Endodermal cell (in vitro differentiated cells): ENCODE results near the gene OPN3. TPM values are rescaled to one million over a fixed set of nuclear protein-coding genes. Genes with fewer than 3 reads are reported as not detected.

ENCODE experiments used
- DNase-seq: peaks from one replicate; pipeline ENCODE4 v3.0.0-alpha.2; 2017
- H3K27ac ChIP-seq: 2 replicates; pipeline ENCODE4 v1.5.1; 2013; ENCODE audit warnings: mild to moderate bottlenecking, low read depth, low read length, moderate library complexity
- H3K27me3 ChIP-seq: 2 replicates; pipeline ENCODE4 v1.6.1; 2013; ENCODE audit warnings: mild to moderate bottlenecking, low read length, moderate library complexity; ENCODE audit not compliant: insufficient read depth, control insufficient read depth, poor library complexity, severe bottlenecking
- H3K36me3 ChIP-seq: 2 replicates; pipeline ENCODE4 v1.7.0; 2013; ENCODE audit warnings: mild to moderate bottlenecking, low read length, moderate library complexity; ENCODE audit not compliant: control insufficient read depth, insufficient read depth
- H3K4me1 ChIP-seq: one replicate; pipeline ENCODE4 v1.7.0; 2013; ENCODE audit warnings: low read length; ENCODE audit not compliant: control insufficient read depth, insufficient read depth
- H3K4me3 ChIP-seq: 2 replicates; pipeline ENCODE4 v1.5.1; 2013; ENCODE audit warnings: mild to moderate bottlenecking, low read length, moderate library complexity
- H3K9ac ChIP-seq: 2 replicates; pipeline ENCODE4 v1.6.1; 2013; ENCODE audit warnings: mild to moderate bottlenecking, low read length, moderate library complexity; ENCODE audit not compliant: poor library complexity, severe bottlenecking; ENCODE audit errors: extremely low read depth
- H3K9me3 ChIP-seq: 2 replicates; pipeline ENCODE4 v1.6.1; 2013; ENCODE audit warnings: mild to moderate bottlenecking, low read length, moderate library complexity; ENCODE audit not compliant: control insufficient read depth
- H3K27ac Mint-ChIP-seq: 2 replicates; pipeline ENCODE4 v1.8.0; 2020; ENCODE audit warnings: mixed read lengths
- H3K27me3 Mint-ChIP-seq: 2 replicates; pipeline ENCODE4 v1.8.0; 2021; ENCODE audit warnings: mild to moderate bottlenecking, mixed read lengths; ENCODE audit not compliant: insufficient read depth
- H3K36me3 Mint-ChIP-seq: 2 replicates; pipeline ENCODE4 v1.8.0; 2020; ENCODE audit warnings: low read depth, mixed read lengths
- H3K4me1 Mint-ChIP-seq: 2 replicates; pipeline ENCODE4 v1.8.0; 2020; ENCODE audit warnings: mixed read lengths
- H3K4me3 Mint-ChIP-seq: 2 replicates; pipeline ENCODE4 v1.8.0; 2020; ENCODE audit warnings: mild to moderate bottlenecking, moderate library complexity, mixed read lengths
- H3K9me3 Mint-ChIP-seq: 2 replicates; pipeline ENCODE4 v1.8.0; 2020; ENCODE audit warnings: mild to moderate bottlenecking, mixed read lengths
- WGBS, 2 experiments: methylation state at CpG; one replicate each; pipeline versions ENCODE4 v1.1.5 to v1.1.7; 2013; ENCODE audit warnings: missing lambda C conversion rate in 2 of 2, mixed read lengths in 1 of 2; ENCODE audit not compliant: insufficient coverage in 1 of 2, insufficient read length in 1 of 2; 5-methylcytosine and 5-hydroxymethylcytosine counted together
- total RNA-seq, 2 donors: library from RNA; stranded (reverse); fragmentation: NEBNext Ultra II Directional in 1 of 2; extraction: Animal tissue kit (Norgen Biotek cat#: 25700) in 1 of 2; gene quantifications; 2 replicates in 1 of 2; 3 replicates in 1 of 2; pipeline ENCODE4 v1.2.1, GENCODE V29; 2021
- TF ChIP-seq, protein P1 (sequence below): fragments of 200-600 bp; sonication (generic); conservative IDR thresholded peaks from 2 replicates; pipeline ENCODE4 v1.5.0; 2021; ENCODE audit warnings: antibody characterized with exemption, mild to moderate bottlenecking

The OPN3 gene
- total RNA-seq, 2 donors from 2014 or later = 9.0 to 22.5 TPM

DNA sequence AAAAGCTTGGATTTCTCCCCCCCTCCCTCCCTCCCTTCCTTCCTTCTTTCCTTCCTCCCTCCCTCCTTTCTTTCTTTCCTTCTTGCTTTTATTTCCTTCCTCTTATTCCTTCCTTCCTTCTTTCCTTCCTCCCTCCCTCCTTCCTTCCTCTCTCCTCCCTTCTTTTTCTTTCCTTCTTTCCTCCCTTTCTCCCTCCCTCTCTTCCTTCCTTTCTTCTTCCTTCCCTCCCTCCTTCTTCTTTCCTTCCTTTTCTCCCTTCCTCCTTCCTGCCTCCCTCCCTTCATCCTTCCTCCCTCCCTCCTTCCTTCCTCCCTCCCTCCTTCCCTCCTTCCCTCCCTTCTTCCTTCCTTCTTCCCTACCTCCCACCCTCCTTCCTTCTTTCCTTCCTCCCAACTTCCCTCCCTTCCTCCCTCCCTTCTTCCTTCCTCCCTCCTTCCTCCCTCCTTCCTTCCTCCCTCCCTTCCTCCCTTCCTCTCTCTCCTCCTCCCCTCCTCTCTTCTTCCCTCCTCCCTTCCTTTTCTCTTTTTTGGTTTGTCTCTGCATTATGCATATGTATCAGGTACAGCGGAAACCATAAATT, 34.7 kb upstream of the OPN3 start:
- Histone ChIP-seq H3K9me3 (no peaks in the 10 kb centered on the region), H3K9ac (no peak overlapping the region), H3K36me3 (no peaks in the 10 kb centered on the region), H3K4me1 (no peaks in the 10 kb centered on the region), H3K4me3 (no peak overlapping the region), H3K27ac (no peak overlapping the region), H3K27me3 (peaks cover 94% of the 10 kb centered on the region)
- Mint-ChIP-seq H3K36me3 (no peaks in the 10 kb centered on the region), H3K4me1 (no peaks in the 10 kb centered on the region), H3K27ac (no peak overlapping the region), H3K27me3 (peaks cover 64% of the 10 kb centered on the region), H3K4me3 (no peak overlapping the region), H3K9me3 (no peaks in the 10 kb centered on the region)
- DNase-seq = no peak
- no CpG with 5 or more reads among the region's 1 CpG for WGBS, 2 experiments
- TF ChIP-seq, protein P1, sequence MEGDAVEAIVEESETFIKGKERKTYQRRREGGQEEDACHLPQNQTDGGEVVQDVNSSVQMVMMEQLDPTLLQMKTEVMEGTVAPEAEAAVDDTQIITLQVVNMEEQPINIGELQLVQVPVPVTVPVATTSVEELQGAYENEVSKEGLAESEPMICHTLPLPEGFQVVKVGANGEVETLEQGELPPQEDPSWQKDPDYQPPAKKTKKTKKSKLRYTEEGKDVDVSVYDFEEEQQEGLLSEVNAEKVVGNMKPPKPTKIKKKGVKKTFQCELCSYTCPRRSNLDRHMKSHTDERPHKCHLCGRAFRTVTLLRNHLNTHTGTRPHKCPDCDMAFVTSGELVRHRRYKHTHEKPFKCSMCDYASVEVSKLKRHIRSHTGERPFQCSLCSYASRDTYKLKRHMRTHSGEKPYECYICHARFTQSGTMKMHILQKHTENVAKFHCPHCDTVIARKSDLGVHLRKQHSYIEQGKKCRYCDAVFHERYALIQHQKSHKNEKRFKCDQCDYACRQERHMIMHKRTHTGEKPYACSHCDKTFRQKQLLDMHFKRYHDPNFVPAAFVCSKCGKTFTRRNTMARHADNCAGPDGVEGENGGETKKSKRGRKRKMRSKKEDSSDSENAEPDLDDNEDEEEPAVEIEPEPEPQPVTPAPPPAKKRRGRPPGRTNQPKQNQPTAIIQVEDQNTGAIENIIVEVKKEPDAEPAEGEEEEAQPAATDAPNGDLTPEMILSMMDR = no peak

DNA sequence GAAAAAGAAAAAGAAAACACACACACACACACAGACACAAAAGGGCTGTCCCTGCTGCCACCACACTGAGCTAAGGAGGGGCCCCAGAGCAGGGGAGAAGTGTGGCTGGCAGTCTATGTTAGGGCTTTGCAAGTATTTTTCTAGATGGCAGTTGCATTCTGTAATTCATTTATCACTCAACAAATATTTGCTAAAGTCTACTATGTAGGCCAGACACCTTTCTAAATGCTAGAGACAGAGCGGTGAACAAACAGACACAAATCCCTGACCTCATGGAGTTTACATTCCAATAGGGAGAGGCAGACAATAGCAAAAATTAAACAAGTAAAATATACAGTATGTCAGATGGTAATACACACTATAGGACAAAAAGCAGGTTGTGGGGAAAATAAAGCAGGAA, 32.1 kb upstream of the OPN3 start:
- Histone ChIP-seq H3K4me3 (no peak overlapping the region), H3K36me3 (no peaks in the 10 kb centered on the region), H3K4me1 (no peaks in the 10 kb centered on the region), H3K9me3 (no peaks in the 10 kb centered on the region), H3K27ac (no peak overlapping the region), H3K9ac (no peak overlapping the region), H3K27me3 (peaks cover 94% of the 10 kb centered on the region)
- H3K36me3 Mint-ChIP-seq = no peaks in the 10 kb centered on the region
- 100% methylated on average over 1 of the region's 1 CpG; no CpG with 5 or more reads in 1 of the 2 experiments for WGBS, 2 experiments
- DNase-seq = no peak
- H3K4me1 Mint-ChIP-seq = no peaks in the 10 kb centered on the region
- H3K4me3 Mint-ChIP-seq = no peak overlapping the region
- peaks cover 74% of the 10 kb centered on the region for H3K27me3 Mint-ChIP-seq
- H3K9me3 Mint-ChIP-seq = peaks cover 5% of the 10 kb centered on the region
- no peak overlapping the region for H3K27ac Mint-ChIP-seq
- TF ChIP-seq, protein P1 = no peak

DNA sequence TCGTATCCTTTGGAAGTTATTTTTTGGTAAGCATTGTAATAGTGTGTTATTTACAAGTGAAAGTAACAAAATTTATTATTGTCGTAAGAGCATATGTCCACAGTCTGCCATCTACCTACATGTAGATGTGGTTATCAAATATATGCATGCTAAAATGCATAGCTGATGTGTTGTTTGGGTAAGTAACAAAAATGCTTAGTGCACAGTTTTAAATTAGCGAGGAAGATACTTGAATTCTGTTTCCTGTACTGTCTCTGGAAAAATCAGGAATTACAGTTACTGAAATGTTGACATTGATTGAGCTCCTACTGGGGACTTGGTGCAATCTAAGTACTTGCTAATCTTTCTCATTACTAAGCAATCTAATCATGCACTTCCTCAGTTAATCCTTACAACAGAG, 26.2 kb upstream of the OPN3 start:
- Histone ChIP-seq H3K9me3 (no peaks in the 10 kb centered on the region), H3K4me3 (no peak overlapping the region), H3K36me3 (no peaks in the 10 kb centered on the region), H3K27me3 (peaks cover 93% of the 10 kb centered on the region), H3K27ac (no peak overlapping the region), H3K4me1 (no peaks in the 10 kb centered on the region), H3K9ac (no peak overlapping the region)
- no peak overlapping the region for H3K27ac Mint-ChIP-seq
- H3K9me3 Mint-ChIP-seq = peaks cover 5% of the 10 kb centered on the region
- DNase-seq = no peak
- peaks cover 4% of the 10 kb centered on the region for H3K4me1 Mint-ChIP-seq
- H3K36me3 Mint-ChIP-seq = no peaks in the 10 kb centered on the region
- TF ChIP-seq, protein P1 = no peak
- WGBS, 2 experiments = 91% methylated on average over 3 of the region's 3 CpGs; no CpG with 5 or more reads in 1 of the 2 experiments
- no peak overlapping the region for H3K4me3 Mint-ChIP-seq
- peaks cover 68% of the 10 kb centered on the region for H3K27me3 Mint-ChIP-seq
